ENCODE measurements around the gene GCNA. TPM values are rescaled to one million over a fixed set of nuclear protein-coding genes. Genes with fewer than 3 reads are reported as not detected.
A peak's percentile ranks its signal among the peaks of the same experiment; 100 is the strongest.

GCNA gene
- total and polyA plus RNA-seq, 10 of the 15 experiments (the other 5 are each of a cell fraction or from before 2014, with no cell fraction given), result 0.37 to 1.6 (median 0.90) TPM

- TF ChIP-seq, protein P1, sequence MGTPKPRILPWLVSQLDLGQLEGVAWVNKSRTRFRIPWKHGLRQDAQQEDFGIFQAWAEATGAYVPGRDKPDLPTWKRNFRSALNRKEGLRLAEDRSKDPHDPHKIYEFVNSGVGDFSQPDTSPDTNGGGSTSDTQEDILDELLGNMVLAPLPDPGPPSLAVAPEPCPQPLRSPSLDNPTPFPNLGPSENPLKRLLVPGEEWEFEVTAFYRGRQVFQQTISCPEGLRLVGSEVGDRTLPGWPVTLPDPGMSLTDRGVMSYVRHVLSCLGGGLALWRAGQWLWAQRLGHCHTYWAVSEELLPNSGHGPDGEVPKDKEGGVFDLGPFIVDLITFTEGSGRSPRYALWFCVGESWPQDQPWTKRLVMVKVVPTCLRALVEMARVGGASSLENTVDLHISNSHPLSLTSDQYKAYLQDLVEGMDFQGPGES (IDR thresholded peaks at IDR 0.05), result no peak
- TF ChIP-seq POLR2AphosphoS2 (IDR thresholded peaks at IDR 0.05; ENCODE audit: low read depth, low read length) (no peak), SIN3A (IDR thresholded peaks at IDR 0.05; ENCODE audit: low read depth, low read length) (no peak), TAF1 (IDR thresholded peaks at IDR 0.05; ENCODE audit: borderline replicate concordance, low read depth, low read length) (no peak), NBN (IDR thresholded peaks at IDR 0.05) (no peak), ATF7 (IDR thresholded peaks at IDR 0.05; ENCODE audit: low read depth) (peak; percentile 61), IKZF1 (conservative IDR thresholded peaks at IDR 0.05) (0 out of 2 replicates have a peak, but pooled peaks have one; percentile 19), TARDBP (IDR thresholded peaks at IDR 0.05; ENCODE audit: borderline replicate concordance) (no peak), IKZF2 (IDR thresholded peaks at IDR 0.05) (peak in 1 of 2 experiments; percentile 41; a peak in 1 of 4 replicates), ZBED1 (IDR thresholded peaks at IDR 0.05; ENCODE audit: borderline replicate concordance) (no peak), DPF2 (IDR thresholded peaks at IDR 0.05) (0 out of 2 replicates have a peak, but pooled peaks have one; percentile 23), YY1 (IDR thresholded peaks at IDR 0.05; ENCODE audit: low read depth, low read length) (no peak), ZNF384 (IDR thresholded peaks at IDR 0.05; ENCODE audit: borderline replicate concordance, low read depth, low read length) (no peak), TCF7 (IDR thresholded peaks at IDR 0.05; ENCODE audit: borderline replicate concordance) (no peak), ZBTB11 (CRISPR knock-in tag; IDR thresholded peaks at IDR 0.05) (no peak), MXI1 (IDR thresholded peaks at IDR 0.05; ENCODE audit: low read depth, low read length) (no peak), ZNF622 (IDR thresholded peaks at IDR 0.05) (no peak), ZZZ3 (IDR thresholded peaks at IDR 0.05; ENCODE audit: control insufficient read depth, insufficient read length, low read depth) (no peak), NFYB (IDR thresholded peaks at IDR 0.05; ENCODE audit: insufficient read depth, low read depth, low read length) (no peak), MTA2 (IDR thresholded peaks at IDR 0.05; ENCODE audit: low read depth) (peak; percentile 70; the same call in 1 of the 2 replicates), CREM (IDR thresholded peaks at IDR 0.05; ENCODE audit: low read depth) (0 out of 2 replicates have a peak, but pooled peaks have one; percentile 37), BRCA1 (IDR thresholded peaks at IDR 0.05; ENCODE audit: low read depth, low read length) (no peak)
- TF ChIP-seq, protein P2, sequence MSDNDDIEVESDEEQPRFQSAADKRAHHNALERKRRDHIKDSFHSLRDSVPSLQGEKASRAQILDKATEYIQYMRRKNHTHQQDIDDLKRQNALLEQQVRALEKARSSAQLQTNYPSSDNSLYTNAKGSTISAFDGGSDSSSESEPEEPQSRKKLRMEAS (IDR thresholded peaks at IDR 0.05; ENCODE audit: low read depth, low read length), result no peak
- TF ChIP-seq, protein P3, sequence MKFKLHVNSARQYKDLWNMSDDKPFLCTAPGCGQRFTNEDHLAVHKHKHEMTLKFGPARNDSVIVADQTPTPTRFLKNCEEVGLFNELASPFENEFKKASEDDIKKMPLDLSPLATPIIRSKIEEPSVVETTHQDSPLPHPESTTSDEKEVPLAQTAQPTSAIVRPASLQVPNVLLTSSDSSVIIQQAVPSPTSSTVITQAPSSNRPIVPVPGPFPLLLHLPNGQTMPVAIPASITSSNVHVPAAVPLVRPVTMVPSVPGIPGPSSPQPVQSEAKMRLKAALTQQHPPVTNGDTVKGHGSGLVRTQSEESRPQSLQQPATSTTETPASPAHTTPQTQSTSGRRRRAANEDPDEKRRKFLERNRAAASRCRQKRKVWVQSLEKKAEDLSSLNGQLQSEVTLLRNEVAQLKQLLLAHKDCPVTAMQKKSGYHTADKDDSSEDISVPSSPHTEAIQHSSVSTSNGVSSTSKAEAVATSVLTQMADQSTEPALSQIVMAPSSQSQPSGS (IDR thresholded peaks at IDR 0.05; ENCODE audit: low read length), result peak; percentile 52
- TF ChIP-seq, protein P4, sequence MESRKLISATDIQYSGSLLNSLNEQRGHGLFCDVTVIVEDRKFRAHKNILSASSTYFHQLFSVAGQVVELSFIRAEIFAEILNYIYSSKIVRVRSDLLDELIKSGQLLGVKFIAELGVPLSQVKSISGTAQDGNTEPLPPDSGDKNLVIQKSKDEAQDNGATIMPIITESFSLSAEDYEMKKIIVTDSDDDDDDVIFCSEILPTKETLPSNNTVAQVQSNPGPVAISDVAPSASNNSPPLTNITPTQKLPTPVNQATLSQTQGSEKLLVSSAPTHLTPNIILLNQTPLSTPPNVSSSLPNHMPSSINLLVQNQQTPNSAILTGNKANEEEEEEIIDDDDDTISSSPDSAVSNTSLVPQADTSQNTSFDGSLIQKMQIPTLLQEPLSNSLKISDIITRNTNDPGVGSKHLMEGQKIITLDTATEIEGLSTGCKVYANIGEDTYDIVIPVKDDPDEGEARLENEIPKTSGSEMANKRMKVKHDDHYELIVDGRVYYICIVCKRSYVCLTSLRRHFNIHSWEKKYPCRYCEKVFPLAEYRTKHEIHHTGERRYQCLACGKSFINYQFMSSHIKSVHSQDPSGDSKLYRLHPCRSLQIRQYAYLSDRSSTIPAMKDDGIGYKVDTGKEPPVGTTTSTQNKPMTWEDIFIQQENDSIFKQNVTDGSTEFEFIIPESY (IDR thresholded peaks at IDR 0.05), result no peak
These were observed 54.9 kb downstream of the GCNA start (continued) for GRCh38 chrX:71632923-71633657.
